Fibroblast of pulmonary artery (primary cell): Measurements from ENCODE around the gene DIRAS2.

Source experiments
- DNase-seq: peaks from one replicate; pipeline ENCODE4 v3.0.0-alpha.2; 2010; ENCODE audit warnings: low read depth
- H3K4me3 ChIP-seq: replicated peaks from 2 replicates; pipeline ENCODE4 v1.5.1; 2011; ENCODE audit warnings: low read depth, mild to moderate bottlenecking, control low read depth, low read length, moderate library complexity
- CTCF ChIP-seq: IDR thresholded peaks from 2 replicates; pipeline ENCODE4 v1.5.1; 2011; ENCODE audit warnings: mild to moderate bottlenecking, control low read depth, low read length, inconsistent platforms; ENCODE audit errors: missing control alignments

Gene DIRAS2, protein sequence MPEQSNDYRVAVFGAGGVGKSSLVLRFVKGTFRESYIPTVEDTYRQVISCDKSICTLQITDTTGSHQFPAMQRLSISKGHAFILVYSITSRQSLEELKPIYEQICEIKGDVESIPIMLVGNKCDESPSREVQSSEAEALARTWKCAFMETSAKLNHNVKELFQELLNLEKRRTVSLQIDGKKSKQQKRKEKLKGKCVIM

DNA sequence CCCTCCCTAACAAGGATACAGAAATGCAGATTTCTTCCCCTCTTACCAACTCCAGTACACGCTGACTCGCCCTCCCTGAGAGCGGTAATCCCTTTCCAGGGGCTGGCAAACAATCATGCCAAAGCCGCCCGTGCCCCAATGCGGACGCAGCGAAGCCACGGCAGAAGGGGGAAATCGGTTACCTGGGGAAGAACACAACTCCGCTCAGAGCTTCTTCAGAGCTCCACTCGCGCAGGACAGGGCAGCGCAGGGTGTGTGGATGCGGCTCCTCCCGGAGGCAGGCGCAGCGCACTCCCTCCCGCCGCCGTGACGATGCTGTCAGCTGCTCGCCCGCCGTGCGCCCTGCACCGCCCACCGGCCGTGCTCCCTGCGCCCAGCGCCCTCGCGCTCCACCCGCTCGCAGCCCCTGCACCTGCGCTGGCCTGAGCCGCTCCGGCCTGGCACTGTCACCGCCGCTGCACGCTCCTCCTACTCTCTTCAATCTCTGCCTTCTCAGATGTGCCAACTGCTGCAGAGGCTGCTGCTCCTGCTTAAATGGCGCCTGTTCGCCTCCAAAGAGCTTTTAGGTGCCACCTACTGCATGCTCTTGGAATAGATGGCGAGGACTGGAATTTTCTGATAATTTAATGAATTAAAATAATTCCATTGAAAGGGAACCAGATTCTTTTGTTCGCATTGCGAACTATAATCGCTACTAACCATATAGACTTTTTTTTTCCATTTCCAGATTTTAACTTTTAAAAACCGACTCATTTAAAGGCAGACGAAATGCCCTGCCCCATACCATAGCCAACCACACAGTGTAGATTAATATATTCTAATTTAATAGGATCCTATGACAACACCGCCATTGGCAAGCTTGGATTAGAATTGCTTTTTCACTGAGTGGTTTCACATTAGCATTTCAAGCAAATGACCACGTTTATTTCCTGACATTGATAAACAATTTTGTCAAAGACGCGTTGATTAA lies at the start of gene DIRAS2:
DIRAS2 (minus strand) TSS at position 255 of the 970 bp plus-strand sequence. CDS start 28,997 bp downstream, outside the sequence.
- DNase-seq: peak; percentile 54
- H3K4me3 ChIP-seq: peak within 1 kb of the TSS; percentile 25
- peak; percentile 39 for TF ChIP-seq CTCF

DNA sequence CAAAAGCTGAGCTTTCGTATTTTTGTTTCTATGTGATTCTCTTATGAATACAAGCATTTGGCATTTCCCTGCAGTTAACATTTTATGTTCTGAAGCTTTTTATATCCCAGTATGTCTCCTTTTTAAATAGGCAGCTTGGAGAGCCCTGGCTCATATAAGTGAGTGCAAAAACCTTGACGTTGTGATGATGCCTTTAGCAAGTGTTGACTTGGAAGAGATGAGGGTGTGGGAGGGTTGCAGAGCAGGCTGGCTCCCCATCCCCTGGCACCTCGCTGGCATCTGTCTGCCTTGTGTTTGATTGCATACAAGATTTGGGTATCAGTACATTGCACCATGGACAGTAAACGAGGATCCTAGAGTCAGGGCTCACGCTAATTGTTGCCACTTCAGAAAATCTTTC lies 42.1 kb upstream of the DIRAS2 start:
- DNase-seq: no peak

DNA sequence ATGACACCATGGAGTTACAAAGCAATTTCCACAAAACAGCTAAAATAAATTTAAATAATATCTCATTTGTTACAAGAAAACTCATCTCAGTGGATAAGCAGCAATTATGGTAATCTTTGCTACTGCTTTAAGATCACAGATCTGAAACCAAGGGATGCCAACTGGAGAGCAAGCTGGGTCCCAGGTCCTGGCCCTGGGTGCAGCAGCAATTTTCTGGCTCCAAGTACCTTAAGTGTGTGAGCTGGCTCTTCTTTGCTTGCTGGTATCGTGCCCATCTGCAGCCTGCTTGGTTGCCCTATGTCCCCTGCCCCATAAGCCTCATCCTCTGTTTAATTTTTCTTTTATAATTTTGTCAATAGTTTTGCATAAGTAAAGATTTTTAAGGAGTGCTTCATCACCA lies 41.5 kb upstream of the DIRAS2 start:
- no peak for DNase-seq

More for the DNA sequence above, 42.1 kb upstream of the DIRAS2 start:
- TF ChIP-seq CTCF: no peak
- no peak overlapping the region for H3K4me3 ChIP-seq

GRCh38 chr9:90680534-90680933 lies 37.9 kb upstream of the DIRAS2 start:
- no peak for TF ChIP-seq CTCF
- no peak overlapping the region for H3K4me3 ChIP-seq
- DNase-seq: no peak

More for the DNA sequence above, 41.5 kb upstream of the DIRAS2 start:
- H3K4me3 ChIP-seq: no peak overlapping the region
- TF ChIP-seq CTCF: no peak

GRCh38 chr9:90665072-90665471 lies 22.4 kb upstream of the DIRAS2 start:
- no peak for TF ChIP-seq CTCF
- no peak for DNase-seq

DNA sequence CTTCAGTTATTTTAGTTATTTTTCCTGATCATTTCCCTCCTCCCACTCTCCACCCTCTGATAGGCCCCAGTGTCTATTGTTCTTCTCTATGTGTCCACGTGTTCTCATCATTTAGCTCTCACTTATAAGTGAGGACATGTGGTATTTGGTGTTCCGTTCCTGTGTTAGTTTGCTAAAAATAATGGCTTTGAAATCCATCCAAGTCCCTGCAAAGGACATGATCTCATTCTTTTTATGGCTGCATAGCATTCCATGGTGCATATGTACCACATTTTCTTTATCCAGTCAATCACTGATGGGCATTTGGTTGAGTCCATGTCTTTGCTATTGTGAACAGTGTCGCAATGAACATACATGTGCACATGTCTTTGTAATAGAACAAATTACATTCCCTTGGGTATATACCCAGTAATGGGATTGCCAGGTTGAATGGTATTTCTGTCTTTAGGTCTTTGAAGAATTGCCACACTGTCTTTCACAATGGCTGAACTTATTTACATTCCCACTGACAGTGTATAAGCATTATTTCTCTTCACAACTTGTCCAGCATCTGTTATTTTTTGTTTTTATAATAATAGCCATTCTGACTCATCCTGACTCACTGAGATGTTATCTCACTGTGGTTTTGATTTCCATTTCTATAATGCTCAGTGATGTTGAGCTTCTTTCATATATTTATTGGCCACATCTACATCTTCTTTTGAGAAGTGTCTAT lies 17.2 kb upstream of the DIRAS2 start:
- no peak for TF ChIP-seq CTCF
- DNase-seq: peak; percentile 27
- H3K4me3 ChIP-seq: no peak overlapping the region

More at GRCh38 chr9:90665072-90665471, 22.4 kb upstream of the DIRAS2 start:
- no peak overlapping the region for H3K4me3 ChIP-seq
